Measurements from ENCODE around the gene MTA1.

Gene MTA1

GRCh38 chr14:105412771-105413543 is 6.7 kb upstream of the MTA1 start:
- H3K9me3 Mint-ChIP-seq: no peaks in the 10 kb centered on the region

DNA sequence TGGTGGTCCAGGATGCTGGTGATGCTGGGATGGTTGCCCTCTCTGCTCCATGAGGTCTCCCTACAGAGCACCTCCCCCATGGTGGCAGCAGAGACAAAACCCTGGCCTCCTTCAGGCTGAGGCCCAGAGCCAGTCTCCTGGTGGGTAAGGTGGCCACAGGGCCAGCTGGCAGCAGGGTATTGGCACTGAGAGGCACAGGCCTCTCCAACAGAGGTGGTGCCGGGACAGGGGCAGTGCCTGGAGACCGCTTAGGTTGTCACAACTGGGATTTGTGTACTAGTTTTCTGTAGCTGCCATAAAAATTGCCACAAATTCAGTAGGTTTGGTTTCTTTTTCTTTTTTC is 6.1 kb upstream of the MTA1 start:
- Mint-ChIP-seq H3K4me3 (no peak overlapping the region), H3K4me1 (peaks cover 9% of the 10 kb centered on the region), H3K36me3 (peaks cover 6% of the 10 kb centered on the region), H3K27ac (no peak overlapping the region), H3K9me3 (no peaks in the 10 kb centered on the region)
- ATAC-seq (no peak), DNase-seq (ENCODE audit: low spot score in 2 of 2) (no peak)

More at GRCh38 chr14:105412771-105413543, 6.7 kb upstream of the MTA1 start:
- DNase-seq (ENCODE audit: low spot score in 2 of 2) (no peak), ATAC-seq (no peak)
- Mint-ChIP-seq H3K27ac (no peak overlapping the region), H3K36me3 (peaks cover 6% of the 10 kb centered on the region), H3K4me1 (peaks cover 6% of the 10 kb centered on the region), H3K4me3 (no peak overlapping the region)

DNA sequence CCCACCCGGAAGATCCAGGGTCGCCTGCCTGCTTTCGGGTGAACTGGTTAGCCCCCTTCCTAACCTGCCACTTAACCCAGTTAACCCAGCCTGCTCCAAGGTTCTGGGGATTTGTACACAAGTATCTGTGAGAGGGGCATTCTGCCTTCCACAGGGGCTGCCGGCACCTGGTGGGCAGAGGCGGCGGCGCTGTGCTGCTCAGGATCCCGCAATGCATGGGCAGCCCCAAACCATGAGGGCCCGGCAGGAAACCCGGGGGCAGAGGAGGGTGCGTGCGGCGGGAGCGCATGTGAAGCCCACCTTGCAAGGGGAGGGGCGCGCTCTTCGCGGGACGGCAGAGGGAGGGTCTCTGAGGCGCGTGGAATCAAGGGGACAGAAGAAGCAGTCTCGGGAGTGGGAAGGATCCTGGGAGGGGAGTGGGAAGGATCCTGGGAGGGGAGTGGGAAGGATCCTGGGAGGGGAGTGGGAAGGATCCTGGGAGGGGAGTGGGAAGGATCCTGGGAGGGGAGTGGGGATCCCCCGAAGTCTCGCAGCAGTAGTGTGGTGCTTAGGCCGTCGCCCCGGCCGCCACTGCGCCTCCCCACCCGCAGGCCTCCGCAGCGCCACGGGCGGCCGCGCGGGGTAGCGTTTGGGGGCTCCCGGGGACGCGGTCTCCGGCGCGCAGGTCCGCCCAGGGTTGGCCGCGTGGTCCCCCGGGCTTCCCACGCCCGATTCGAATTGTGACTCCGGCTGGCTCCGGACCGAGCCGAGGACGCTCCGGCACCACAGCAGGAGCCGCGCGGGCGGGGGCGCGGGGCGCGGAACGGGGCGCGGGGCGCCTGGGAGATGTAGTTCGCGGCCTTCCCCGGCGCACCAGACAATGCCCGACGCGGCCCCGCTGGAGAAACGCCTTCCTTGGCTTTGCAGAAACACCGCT is 4.9 kb upstream of the MTA1 start:
- Mint-ChIP-seq H3K4me3 (peak overlapping the region; percentile 40), H3K9me3 (no peaks in the 10 kb centered on the region), H3K4me1 (peaks cover 16% of the 10 kb centered on the region), H3K36me3 (peaks cover 2% of the 10 kb centered on the region), H3K27ac (no peak overlapping the region)
- DNase-seq (ENCODE audit: low spot score in 2 of 2) (peak; percentile 66 to 80), ATAC-seq (peak; percentile 87)

GRCh38 chr14:105415481-105416428 is 3.9 kb upstream of the MTA1 start:
- H3K36me3 Mint-ChIP-seq: peaks cover 4% of the 10 kb centered on the region
- DNase-seq (ENCODE audit: low spot score in 2 of 2) (no peak), ATAC-seq (no peak)
- H3K27ac Mint-ChIP-seq: no peak overlapping the region
- H3K4me3 Mint-ChIP-seq: peak overlapping the region; percentile 40
- peaks cover 19% of the 10 kb centered on the region for H3K4me1 Mint-ChIP-seq
- no peaks in the 10 kb centered on the region for H3K9me3 Mint-ChIP-seq

- Mint-ChIP-seq H3K4me3 (no peak overlapping the region), H3K9me3 (no peaks in the 10 kb centered on the region), H3K4me1 (peaks cover 28% of the 10 kb centered on the region), H3K27ac (no peak overlapping the region), H3K36me3 (peaks cover 11% of the 10 kb centered on the region)
- DNase-seq (ENCODE audit: low spot score in 2 of 2) (no peak), ATAC-seq (no peak)
These were observed 3.0 kb upstream of the MTA1 start for GRCh38 chr14:105416671-105417070.

DNA sequence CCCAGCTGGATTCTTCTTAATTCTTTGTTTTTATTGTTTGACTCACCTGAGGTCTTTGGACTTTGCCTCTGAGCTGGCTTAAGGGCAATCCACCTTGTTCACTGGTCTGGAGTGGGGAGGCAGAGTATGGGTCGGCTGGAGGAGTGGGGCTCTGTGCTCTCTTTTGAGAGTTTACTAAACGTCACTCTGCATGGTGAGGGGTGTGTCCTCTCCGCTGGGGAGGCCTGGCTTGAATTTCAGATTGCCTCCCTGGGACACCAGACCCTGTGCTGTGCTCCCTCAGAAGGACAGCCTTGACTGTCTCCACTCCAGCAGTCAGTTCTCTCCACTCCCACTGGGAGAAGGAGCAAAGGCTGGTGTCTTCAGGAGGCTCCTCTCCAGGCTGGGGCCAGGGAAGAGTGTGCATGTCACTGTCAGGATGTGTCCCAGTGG is 1.9 kb upstream of the MTA1 start:
- Mint-ChIP-seq H3K4me1 (peaks cover 37% of the 10 kb centered on the region), H3K27ac (no peak overlapping the region), H3K4me3 (peak overlapping the region; percentile 52), H3K9me3 (no peaks in the 10 kb centered on the region), H3K36me3 (peaks cover 21% of the 10 kb centered on the region)
- ATAC-seq (no peak), DNase-seq (ENCODE audit: low spot score in 2 of 2) (no peak)

- no peaks in the 10 kb centered on the region for H3K9me3 Mint-ChIP-seq
- ATAC-seq (no peak), DNase-seq (ENCODE audit: low spot score in 2 of 2) (no peak)
- peak overlapping the region; percentile 71 for H3K27ac Mint-ChIP-seq
- peak overlapping the region; percentile 52 for H3K4me3 Mint-ChIP-seq
- peaks cover 33% of the 10 kb centered on the region for H3K4me1 Mint-ChIP-seq
- H3K36me3 Mint-ChIP-seq: peaks cover 26% of the 10 kb centered on the region
These were observed 1.1 kb upstream of the MTA1 start for GRCh38 chr14:105418269-105419194.

DNA sequence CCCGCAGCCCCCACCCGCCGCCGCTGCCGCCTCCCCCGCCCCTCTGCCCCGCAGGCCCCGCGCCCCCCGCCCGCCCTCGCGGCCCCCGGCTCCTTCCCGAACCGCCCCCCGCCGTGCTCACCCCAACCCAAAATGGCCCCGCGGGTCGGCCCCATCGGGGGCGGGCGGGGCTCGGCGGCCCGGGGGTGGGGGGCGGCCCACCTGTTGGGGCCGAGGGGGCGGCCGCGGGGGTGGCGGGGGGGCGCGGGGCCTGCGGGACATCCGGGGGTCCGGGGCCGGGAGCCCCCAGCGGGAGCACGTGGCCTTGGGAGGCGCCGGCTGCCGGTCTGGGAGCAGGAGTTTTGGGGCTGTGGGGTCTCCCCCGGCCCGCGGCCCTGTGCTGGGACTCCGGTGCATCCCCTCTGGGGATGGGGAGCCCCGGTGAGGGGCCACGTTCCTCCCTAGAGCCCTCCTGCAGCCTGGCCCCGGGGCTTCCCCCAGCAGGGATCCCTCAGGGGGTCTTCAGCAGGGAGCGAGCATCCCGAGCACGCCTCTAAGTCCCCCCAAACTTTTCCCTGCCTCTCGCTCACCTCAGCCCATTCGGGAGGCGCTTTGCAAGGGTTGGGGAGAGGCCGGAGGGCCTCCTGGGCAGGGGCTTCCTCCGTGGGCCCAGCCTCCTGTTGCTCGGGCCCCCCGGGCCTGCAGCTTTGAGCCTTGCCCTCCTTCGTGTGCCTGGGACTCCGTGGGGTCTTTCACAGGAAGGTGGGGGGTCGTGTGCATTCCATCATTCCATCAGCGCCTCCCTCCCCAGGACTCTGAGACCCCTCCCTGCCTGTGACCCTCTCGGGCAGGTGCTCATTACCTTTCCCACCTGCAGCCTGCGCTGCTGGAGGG is 710 bp downstream of the MTA1 start:
- peak overlapping the region; percentile 90 for H3K4me3 Mint-ChIP-seq
- peaks cover 37% of the 10 kb centered on the region for H3K36me3 Mint-ChIP-seq
- H3K4me1 Mint-ChIP-seq: peaks cover 33% of the 10 kb centered on the region
- H3K9me3 Mint-ChIP-seq: no peaks in the 10 kb centered on the region
- H3K27ac Mint-ChIP-seq: peak overlapping the region; percentile 96
- ATAC-seq (peak; percentile 2), DNase-seq (ENCODE audit: low spot score in 2 of 2) (no peak)

DNA sequence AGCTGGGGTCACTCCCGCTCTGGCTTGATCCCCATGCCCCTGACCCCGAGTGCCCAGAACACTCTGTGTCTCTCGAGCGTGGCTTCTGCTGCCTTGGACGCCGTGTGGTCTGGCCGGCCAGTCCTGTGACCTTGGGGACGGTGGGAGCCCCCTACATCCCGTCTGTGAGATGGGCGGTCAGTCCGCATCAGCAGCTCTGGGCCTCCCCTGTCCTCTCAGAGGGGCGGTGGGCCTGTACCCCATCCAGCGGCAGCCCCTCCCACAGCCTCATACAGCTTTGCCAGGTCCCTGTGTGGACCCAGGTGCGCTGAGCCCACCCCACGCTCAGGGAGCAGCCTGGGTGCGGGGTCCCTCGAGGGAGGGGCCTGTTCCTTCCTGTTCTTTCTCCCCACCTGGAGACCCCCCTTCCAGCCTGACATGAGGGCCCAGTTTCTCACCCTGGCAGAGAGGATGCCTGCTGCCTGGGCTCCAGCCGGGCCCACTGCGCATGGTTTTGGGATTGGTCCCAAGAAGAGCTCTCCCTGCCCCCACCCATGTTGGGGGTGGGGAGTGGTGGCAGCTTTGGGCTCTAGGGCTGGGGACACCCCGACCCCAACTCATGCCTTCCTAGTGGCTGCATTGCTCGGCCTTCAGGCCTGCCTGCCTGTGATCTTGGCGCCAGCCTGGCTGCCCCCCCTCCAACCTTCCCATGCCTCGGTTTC is 1.5 kb downstream of the MTA1 start:
- Mint-ChIP-seq H3K4me1 (peaks cover 36% of the 10 kb centered on the region), H3K36me3 (peaks cover 40% of the 10 kb centered on the region), H3K9me3 (no peaks in the 10 kb centered on the region), H3K27ac (peak overlapping the region; percentile 96), H3K4me3 (peak overlapping the region; percentile 90)
- no peak for ATAC-seq
- no peak for DNase-seq (ENCODE audit: low spot score in 2 of 2)

DNA sequence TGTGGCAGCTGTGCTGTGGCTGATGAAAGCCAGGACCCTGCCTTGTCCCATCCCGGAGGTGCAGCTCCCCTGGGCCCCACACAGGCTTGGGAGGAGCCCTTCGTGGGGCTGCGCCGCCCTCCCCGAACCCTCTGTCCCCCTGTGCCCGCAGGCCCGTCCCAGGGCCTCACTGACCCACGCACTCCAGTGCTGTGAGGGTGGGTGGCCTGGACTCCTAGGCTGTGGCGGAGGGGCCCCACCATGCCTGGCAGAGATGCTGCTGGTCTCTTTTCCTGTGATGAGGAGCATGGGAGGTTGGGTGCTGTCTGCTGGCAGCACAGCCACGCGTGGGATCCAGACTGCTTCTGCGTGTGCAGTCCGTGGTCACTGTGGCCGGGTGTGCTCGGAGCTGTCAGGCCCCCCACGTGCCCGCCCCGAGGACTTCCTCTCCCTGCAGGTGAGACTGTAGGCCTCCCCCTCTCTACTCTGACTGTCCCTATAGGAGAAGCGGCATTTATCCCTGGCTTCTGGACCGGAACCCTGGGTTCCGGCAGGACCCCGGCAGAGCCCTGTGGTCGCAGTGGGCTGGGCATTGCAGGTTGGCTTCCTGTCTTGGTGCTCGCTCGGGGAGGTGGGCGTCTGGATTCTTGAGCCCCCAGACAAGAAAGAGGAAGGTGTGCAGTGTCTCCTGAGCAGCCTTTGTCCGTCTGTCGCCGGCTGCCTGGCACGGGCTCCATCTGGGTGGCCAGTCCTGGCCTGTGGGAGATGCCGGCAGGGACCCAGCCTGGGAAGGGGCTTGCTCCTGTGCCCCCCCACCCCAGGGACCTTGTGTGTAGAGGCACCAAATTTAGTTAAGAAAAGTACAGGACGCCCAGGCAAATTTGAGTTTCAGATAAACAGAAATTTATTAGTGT is 2.3 kb downstream of the MTA1 start:
- peaks cover 49% of the 10 kb centered on the region for H3K36me3 Mint-ChIP-seq
- no peak for DNase-seq (ENCODE audit: low spot score in 2 of 2)
- H3K4me1 Mint-ChIP-seq: peaks cover 45% of the 10 kb centered on the region
- H3K27ac Mint-ChIP-seq: peak overlapping the region; percentile 96
- H3K4me3 Mint-ChIP-seq: peak overlapping the region; percentile 90
- H3K9me3 Mint-ChIP-seq: no peaks in the 10 kb centered on the region
- ATAC-seq: peak; percentile 15

GRCh38 chr14:105422695-105423487 is 3.3 kb downstream of the MTA1 start:
- no peak for ATAC-seq
- no peak overlapping the region for H3K4me3 Mint-ChIP-seq
- peak overlapping the region; percentile 96 for H3K27ac Mint-ChIP-seq
- no peak for DNase-seq (ENCODE audit: low spot score in 2 of 2)
- peaks cover 55% of the 10 kb centered on the region for H3K36me3 Mint-ChIP-seq
- H3K9me3 Mint-ChIP-seq: no peaks in the 10 kb centered on the region
- H3K4me1 Mint-ChIP-seq: peaks cover 49% of the 10 kb centered on the region

Data from stimulated activated effector memory CD8-positive, alpha-beta T cell treated with anti-CD3 and anti-CD28 coated beads, Interleukin-12 subunit alpha, Interleukin-12 subunit beta, amount 100 ng/mL, for 72 hours (primary cell).